IMR-90 (cell line): ENCODE measurements around the gene ATP13A2. TPM values are rescaled to one million over a fixed set of nuclear protein-coding genes. Genes with fewer than 3 reads are reported as not detected.

Source experiments
- ATAC-seq: fragments of 200-7000 bp; cut with Tn5 transposase; 2 replicates; pipeline ENCODE4 v1.9.1; 2020; ENCODE audit warnings: low read depth, mild to moderate bottlenecking, moderate library complexity
- BruUV-seq: library from RNA; stranded (reverse); fragments of 400-500 nt; replicated peaks from 2 replicates; lab custom pipeline; 2021; lab: Mats Ljungman, UMichigan
- CTCF ChIA-PET: fragments of 300-600 bp; formaldehyde crosslinking; extraction: SDS; loops from one replicate; lab custom pipeline; 2021; ENCODE audit warnings: antibody characterized with exemption; lab: Yijun Ruan, JAX
- POLR2A ChIA-PET: fragments of 300-600 bp; sonication (Branson Sonifier 250); formaldehyde crosslinking; loops from one replicate; lab custom pipeline; 2022; ENCODE audit warnings: antibody characterized with exemption; ENCODE audit not compliant: unreplicated experiment; lab: Charles Lee
- DNase-seq: peaks from one replicate; pipeline ENCODE4 v3.0.0; 2013
- H2AFZ ChIP-seq: replicated peaks from 2 replicates; pipeline ENCODE3; 2013; ENCODE audit warnings: low read length, mild to moderate bottlenecking; ENCODE audit not compliant: poor library complexity
- H2AK5ac ChIP-seq: 2 replicates; pipeline ENCODE4 v1.6.1; 2013; ENCODE audit warnings: low read depth, low read length, inconsistent platforms
- H2AK9ac ChIP-seq: replicated peaks from 2 replicates; pipeline ENCODE3; 2013; ENCODE audit warnings: mild to moderate bottlenecking, low read depth, low read length, moderate library complexity; ENCODE audit not compliant: poor library complexity
- H2BK120ac ChIP-seq: 2 replicates; pipeline ENCODE4 v1.6.1; 2013; ENCODE audit warnings: low read depth, low read length, inconsistent platforms
- H2BK15ac ChIP-seq: 3 replicates; pipeline ENCODE4 v1.6.1; 2013; ENCODE audit warnings: low read depth, low read length, inconsistent platforms
- H2BK20ac ChIP-seq: 2 replicates; pipeline ENCODE4 v1.6.1; 2013; ENCODE audit warnings: low read depth, mild to moderate bottlenecking, inconsistent platforms, low read length, moderate library complexity
- H2BK5ac ChIP-seq: 2 replicates; pipeline ENCODE4 v1.6.1; 2013; ENCODE audit warnings: mild to moderate bottlenecking, low read depth, low read length, inconsistent platforms; ENCODE audit not compliant: poor library complexity, severe bottlenecking
- H3K14ac ChIP-seq: replicated peaks from 2 replicates; pipeline ENCODE4 v1.6.1; 2013; ENCODE audit warnings: low read depth, low read length, inconsistent platforms
- H3K18ac ChIP-seq: 2 replicates; pipeline ENCODE4 v1.6.1; 2013; ENCODE audit warnings: low read depth, low read length, control low read depth
- H3K23ac ChIP-seq: 2 replicates; pipeline ENCODE4 v1.6.1; 2013; ENCODE audit warnings: low read depth, low read length, inconsistent platforms
- H3K27ac ChIP-seq: 2 replicates; pipeline ENCODE4 v1.5.1; 2013; ENCODE audit warnings: mild to moderate bottlenecking, control low read depth, low read length; ENCODE audit not compliant: insufficient read depth
- H3K27me3 ChIP-seq: 2 replicates; pipeline ENCODE4 v1.6.1; 2013; ENCODE audit warnings: low read length; ENCODE audit not compliant: control insufficient read depth, insufficient read depth
- H3K36me3 ChIP-seq: 2 replicates; pipeline ENCODE4 v1.6.1; 2013; ENCODE audit warnings: low read length, mixed read lengths; ENCODE audit not compliant: control insufficient read depth, insufficient read depth
- H3K4ac ChIP-seq: 2 replicates; pipeline ENCODE4 v1.6.1; 2013; ENCODE audit warnings: low read depth, low read length, inconsistent platforms
- H3K4me1 ChIP-seq: 2 replicates; pipeline ENCODE4 v1.6.1; 2013; ENCODE audit warnings: low read length, mixed read lengths; ENCODE audit not compliant: control insufficient read depth, insufficient read depth
- H3K4me2 ChIP-seq: 2 replicates; pipeline ENCODE4 v1.6.1; 2013; ENCODE audit warnings: low read depth, mild to moderate bottlenecking, control low read depth, low read length, moderate library complexity
- H3K4me3 ChIP-seq: 2 replicates; pipeline ENCODE4 v1.5.1; 2013; ENCODE audit warnings: low read depth, mild to moderate bottlenecking, control low read depth, low read length, moderate library complexity; ENCODE audit not compliant: insufficient read depth
- H3K56ac ChIP-seq: 2 replicates; pipeline ENCODE4 v1.6.1; 2013; ENCODE audit warnings: low read length, inconsistent platforms; ENCODE audit not compliant: insufficient read depth; ENCODE audit errors: extremely low read depth
- H3K79me1 ChIP-seq, 2 experiments: 2 replicates each; pipeline ENCODE4 v1.6.1; 2013; ENCODE audit warnings: low read length in 2 of 2, inconsistent platforms in 1 of 2, low read depth in 1 of 2
- H3K9ac ChIP-seq: 2 replicates; pipeline ENCODE4 v1.6.1; 2013; ENCODE audit warnings: low read depth, low read length, control low read depth
- H3K9me1 ChIP-seq: 2 replicates; pipeline ENCODE4 v1.6.1; 2013; ENCODE audit warnings: low read length, inconsistent platforms; ENCODE audit not compliant: insufficient read depth
- H3K9me3 ChIP-seq: 2 replicates; pipeline ENCODE4 v1.6.1; 2013; ENCODE audit warnings: low read length; ENCODE audit not compliant: control insufficient read depth, insufficient read depth
- H4K20me1 ChIP-seq: 2 replicates; pipeline ENCODE4 v1.6.1; 2013; ENCODE audit warnings: low read length, inconsistent platforms; ENCODE audit not compliant: insufficient read depth
- H4K5ac ChIP-seq: 2 replicates; pipeline ENCODE4 v1.6.1; 2013; ENCODE audit warnings: mild to moderate bottlenecking, low read depth, low read length, control low read depth
- H4K8ac ChIP-seq, 2 experiments: 2 replicates each; pipeline ENCODE4 v1.6.1; 2013; ENCODE audit warnings: low read depth in 2 of 2, low read length in 2 of 2, control low read depth in 1 of 2, inconsistent platforms in 1 of 2
- H4K91ac ChIP-seq: 2 replicates; pipeline ENCODE4 v1.6.1; 2013; ENCODE audit warnings: low read depth, low read length, inconsistent platforms; ENCODE audit not compliant: insufficient read depth
- BHLHE40 ChIP-seq: fragments of 150-350 bp; IDR thresholded peaks from 2 replicates; pipeline ENCODE4 v1.6.1; 2016; ENCODE audit warnings: mild to moderate bottlenecking, low read depth, low read length
- CEBPB ChIP-seq: IDR thresholded peaks from 2 replicates; pipeline ENCODE4 v1.6.1; 2012; ENCODE audit warnings: low read depth, low read length, improper control_type of control experiment
- CHD1 ChIP-seq: IDR thresholded peaks from 2 replicates; pipeline ENCODE4 v1.6.1; 2012; ENCODE audit warnings: low read depth, low read length, improper control_type of control experiment
- FOS ChIP-seq: fragments of 150-350 bp; IDR thresholded peaks from 2 replicates; pipeline ENCODE4 v1.6.1; 2016; ENCODE audit warnings: low read depth, low read length
- MAFK ChIP-seq: IDR thresholded peaks from 2 replicates; pipeline ENCODE4 v1.6.1; 2012; ENCODE audit warnings: low read depth, low read length, improper control_type of control experiment
- MAZ ChIP-seq: IDR thresholded peaks from 2 replicates; pipeline ENCODE4 v1.6.1; 2012; ENCODE audit warnings: low read depth, mild to moderate bottlenecking, low read length, improper control_type of control experiment, moderate library complexity, borderline replicate concordance
- MXI1 ChIP-seq: IDR thresholded peaks from 2 replicates; pipeline ENCODE4 v1.6.1; 2012; ENCODE audit warnings: low read depth, mild to moderate bottlenecking, low read length, moderate library complexity, borderline replicate concordance
- NFE2L2 ChIP-seq: fragments of 150-350 bp; IDR thresholded peaks from 2 replicates; pipeline ENCODE4 v1.6.1; 2016; ENCODE audit warnings: low read depth, mild to moderate bottlenecking, low read length
- RCOR1 ChIP-seq: IDR thresholded peaks from 2 replicates; pipeline ENCODE4 v1.6.1; 2012; ENCODE audit warnings: mild to moderate bottlenecking, low read length, improper control_type of control experiment; ENCODE audit not compliant: insufficient replicate concordance
- RFX5 ChIP-seq: IDR thresholded peaks from 2 replicates; pipeline ENCODE4 v1.8.0; 2012; ENCODE audit warnings: low read depth, mild to moderate bottlenecking, low read length, moderate library complexity
- SMC3 ChIP-seq: fragments of 150-350 bp; IDR thresholded peaks from 2 replicates; pipeline ENCODE4 v1.6.1; 2016; ENCODE audit warnings: low read depth, mild to moderate bottlenecking, antibody characterized with exemption, low read length, moderate library complexity
- WGBS, 2 experiments: methylation state at CpG; one replicate each; pipeline versions ENCODE4 v1.1.5 to v1.1.7; 2013; ENCODE audit warnings: missing lambda C conversion rate in 2 of 2; ENCODE audit not compliant: insufficient read length in 1 of 2; ENCODE audit errors: extremely low coverage in 2 of 2; 5-methylcytosine and 5-hydroxymethylcytosine counted together
- dilution Hi-C: fragments of 300-500 bp; cut with HindIII; formaldehyde crosslinking; loops from one replicate; pipeline ENCODE4 v1.14.3; 2018; ENCODE audit warnings: low sequenced_read_pairs; ENCODE audit not compliant: unreplicated experiment
- in situ Hi-C: fragments of 300-500 bp; cut with MboI; formaldehyde crosslinking; loops from 3 replicates; pipeline ENCODE4 v1.14.3; 2019; ENCODE audit warnings: low sequenced_read_pairs, inconsistent platforms, mixed read lengths
- intact Hi-C: fragments of 100-400 bp; cut with micrococcal nuclease; formaldehyde crosslinking; loops from 2 replicates; pipeline ENCODE4 v1.10.0; 2022
- polyA plus RNA-seq, 3 experiments: library from polyadenylated mRNA; depleted of rRNA; stranded (reverse); fragments of >200 nt; gene quantifications; 2 replicates each; pipeline ENCODE4 v1.2.3, GENCODE V29; 2012; ENCODE audit warnings: low replicate concordance in 1 of 3
- total RNA-seq: library from RNA; depleted of rRNA; stranded (reverse); fragments of >200 nt; gene quantifications from 2 replicates; pipeline ENCODE4 v1.2.3, GENCODE V29; 2012
- TF ChIP-seq, protein P1 (sequence below): fragments of 150-350 bp; IDR thresholded peaks from 2 replicates; pipeline ENCODE4 v1.6.1; 2016; ENCODE audit warnings: low read depth, mild to moderate bottlenecking, low read length, moderate library complexity, borderline replicate concordance
- TF ChIP-seq, protein P2 (sequence below): fragments of 150-350 bp; IDR thresholded peaks from 2 replicates; pipeline ENCODE4 v1.6.1; 2017; ENCODE audit warnings: mild to moderate bottlenecking, antibody characterized with exemption, low read length, low read depth

The ATP13A2 gene
- total and polyA plus RNA-seq, 2 of the 4 experiments (the other 2 are of a cell fraction) = 5.7 to 18.9 TPM

DNA sequence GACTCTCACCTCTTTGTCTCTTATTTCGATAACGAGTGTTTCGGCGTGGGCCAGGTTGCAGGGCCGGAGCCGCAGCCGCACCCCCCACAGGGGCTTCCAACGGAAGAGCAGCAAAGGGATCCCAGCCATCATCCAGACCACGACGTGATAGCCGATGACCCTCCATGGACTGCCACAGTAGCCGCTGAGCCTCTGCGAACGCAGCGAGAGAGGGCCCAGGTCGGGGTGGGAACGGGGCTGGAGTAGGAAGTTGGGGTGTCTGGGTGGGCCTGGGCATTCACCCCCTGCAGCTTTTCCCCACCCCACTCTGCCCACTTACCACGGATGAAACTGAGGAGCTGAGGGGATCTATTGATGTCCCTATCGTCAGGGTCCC is 6.4 kb downstream of the ATP13A2 start:
- dilution Hi-C loops = no loop called here
- Histone ChIP-seq H3K4me3 (no peak overlapping the region), H3K14ac (no peak overlapping the region), H2AFZ (no peak overlapping the region), H3K9me1 (no peaks in the 10 kb centered on the region; the same call in 1 of the 2 replicates), H3K27ac (no peak overlapping the region), H2BK20ac (no peak overlapping the region), H3K79me1 (peaks cover 3 to 6% of the 10 kb centered on the region in 2 experiments; a peak in 1 of 4 replicates), H3K4me1 (peaks cover 2% of the 10 kb centered on the region; the same call in 1 of the 2 replicates), H2BK5ac (no peak overlapping the region), H3K23ac (no peak overlapping the region), H3K18ac (no peak overlapping the region), H2BK120ac (no peak overlapping the region), H4K91ac (no peak overlapping the region), H2BK15ac (no peak overlapping the region), H4K8ac (no peak overlapping the region), H3K27me3 (no peaks in the 10 kb centered on the region), H4K20me1 (peaks cover 16% of the 10 kb centered on the region), H3K36me3 (peaks cover 22% of the 10 kb centered on the region), H3K9me3 (no peaks in the 10 kb centered on the region), H3K4ac (no peak overlapping the region), H4K5ac (no peak overlapping the region), H3K4me2 (no peak overlapping the region), H2AK5ac (no peak overlapping the region), H3K9ac (no peak overlapping the region), H2AK9ac (no peak overlapping the region), H3K56ac (no peak overlapping the region)
- no peak for ATAC-seq
- no peak for TF ChIP-seq BHLHE40
- TF ChIP-seq RFX5 = no peak
- TF ChIP-seq, protein P1, sequence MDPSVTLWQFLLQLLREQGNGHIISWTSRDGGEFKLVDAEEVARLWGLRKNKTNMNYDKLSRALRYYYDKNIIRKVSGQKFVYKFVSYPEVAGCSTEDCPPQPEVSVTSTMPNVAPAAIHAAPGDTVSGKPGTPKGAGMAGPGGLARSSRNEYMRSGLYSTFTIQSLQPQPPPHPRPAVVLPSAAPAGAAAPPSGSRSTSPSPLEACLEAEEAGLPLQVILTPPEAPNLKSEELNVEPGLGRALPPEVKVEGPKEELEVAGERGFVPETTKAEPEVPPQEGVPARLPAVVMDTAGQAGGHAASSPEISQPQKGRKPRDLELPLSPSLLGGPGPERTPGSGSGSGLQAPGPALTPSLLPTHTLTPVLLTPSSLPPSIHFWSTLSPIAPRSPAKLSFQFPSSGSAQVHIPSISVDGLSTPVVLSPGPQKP = no peak
- TF ChIP-seq MAZ = no peak
- TF ChIP-seq MAFK = no peak
- TF ChIP-seq CEBPB = no peak
- TF ChIP-seq RCOR1 = no peak
- TF ChIP-seq SMC3 = no peak
- no peak for TF ChIP-seq MXI1
- no peak for TF ChIP-seq FOS
- TF ChIP-seq, protein P2, sequence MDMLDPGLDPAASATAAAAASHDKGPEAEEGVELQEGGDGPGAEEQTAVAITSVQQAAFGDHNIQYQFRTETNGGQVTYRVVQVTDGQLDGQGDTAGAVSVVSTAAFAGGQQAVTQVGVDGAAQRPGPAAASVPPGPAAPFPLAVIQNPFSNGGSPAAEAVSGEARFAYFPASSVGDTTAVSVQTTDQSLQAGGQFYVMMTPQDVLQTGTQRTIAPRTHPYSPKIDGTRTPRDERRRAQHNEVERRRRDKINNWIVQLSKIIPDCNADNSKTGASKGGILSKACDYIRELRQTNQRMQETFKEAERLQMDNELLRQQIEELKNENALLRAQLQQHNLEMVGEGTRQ = no peak
- TF ChIP-seq CHD1 = no peak
- no peak for TF ChIP-seq NFE2L2
- ChIA-PET CTCF (interaction anchor here (0.6 kb wide), 1 partner anchor 434 kb away, joined by 5 read pairs; no protein-coding TSS in a partner anchor), POLR2A (no interaction called here)
- in situ Hi-C loops = no loop called here
- intact Hi-C loops = no loop called here
- BruUV-seq = no TSS peak
- WGBS, 2 experiments = 91% methylated on average over 10 of the region's 19 CpGs; no CpG with 5 or more reads in 1 of the 2 experiments
- DNase-seq = no peak
